GM12801 (cell line): Measurements from ENCODE around the gene AK2.

Experiments used
- TF ChIP-seq, protein P1 (sequence below): IDR thresholded peaks from one replicate; pipeline ENCODE4 v1.5.1; 2011; ENCODE audit warnings: control low read depth; ENCODE audit not compliant: insufficient read length; ENCODE audit errors: extremely low read depth

Gene AK2

DNA sequence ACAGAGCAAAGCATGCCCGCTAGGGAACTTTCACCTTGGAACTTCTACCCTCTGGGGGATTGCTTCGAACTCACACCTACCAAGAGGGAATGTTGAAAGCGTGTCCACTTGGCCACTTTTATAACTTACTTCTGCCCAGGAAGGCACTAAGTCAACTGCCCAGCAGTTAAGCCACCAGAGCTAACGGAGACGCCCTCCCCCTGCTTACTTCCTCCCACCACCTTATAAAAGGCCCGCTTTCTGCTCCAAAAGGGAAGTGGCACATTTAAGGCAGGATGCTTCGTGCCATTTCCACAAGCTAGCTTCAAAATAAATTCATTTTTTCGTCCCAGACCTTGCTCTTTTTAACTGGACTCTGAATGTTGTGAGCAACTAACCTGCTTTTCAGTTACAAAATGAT lies 3.2 kb upstream of the AK2 start:
- TF ChIP-seq, protein P1, sequence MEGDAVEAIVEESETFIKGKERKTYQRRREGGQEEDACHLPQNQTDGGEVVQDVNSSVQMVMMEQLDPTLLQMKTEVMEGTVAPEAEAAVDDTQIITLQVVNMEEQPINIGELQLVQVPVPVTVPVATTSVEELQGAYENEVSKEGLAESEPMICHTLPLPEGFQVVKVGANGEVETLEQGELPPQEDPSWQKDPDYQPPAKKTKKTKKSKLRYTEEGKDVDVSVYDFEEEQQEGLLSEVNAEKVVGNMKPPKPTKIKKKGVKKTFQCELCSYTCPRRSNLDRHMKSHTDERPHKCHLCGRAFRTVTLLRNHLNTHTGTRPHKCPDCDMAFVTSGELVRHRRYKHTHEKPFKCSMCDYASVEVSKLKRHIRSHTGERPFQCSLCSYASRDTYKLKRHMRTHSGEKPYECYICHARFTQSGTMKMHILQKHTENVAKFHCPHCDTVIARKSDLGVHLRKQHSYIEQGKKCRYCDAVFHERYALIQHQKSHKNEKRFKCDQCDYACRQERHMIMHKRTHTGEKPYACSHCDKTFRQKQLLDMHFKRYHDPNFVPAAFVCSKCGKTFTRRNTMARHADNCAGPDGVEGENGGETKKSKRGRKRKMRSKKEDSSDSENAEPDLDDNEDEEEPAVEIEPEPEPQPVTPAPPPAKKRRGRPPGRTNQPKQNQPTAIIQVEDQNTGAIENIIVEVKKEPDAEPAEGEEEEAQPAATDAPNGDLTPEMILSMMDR: no peak

DNA sequence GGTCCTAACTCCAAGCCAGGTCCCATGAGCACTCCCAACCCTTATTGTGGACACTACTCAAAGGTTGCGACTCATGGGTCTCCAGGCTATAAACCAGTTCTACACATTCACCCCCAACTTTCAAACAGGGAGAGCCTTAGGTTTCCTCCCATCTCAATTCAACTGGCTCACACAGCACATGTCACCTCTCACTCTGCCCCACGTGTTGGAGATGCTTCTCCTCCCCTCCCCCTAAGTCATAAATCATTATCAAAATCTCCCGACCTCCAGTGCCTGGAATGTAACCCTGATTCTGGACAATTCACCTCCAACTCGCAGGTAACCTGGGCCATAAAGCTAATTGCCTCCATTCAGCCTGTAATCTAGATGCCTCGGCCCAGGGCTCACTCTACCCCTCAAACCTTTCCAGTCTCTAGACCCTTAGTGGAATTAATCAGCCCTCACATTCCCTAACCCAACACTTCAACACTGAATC lies 595 bp downstream of the AK2 start:
- TF ChIP-seq, protein P1: no peak

DNA sequence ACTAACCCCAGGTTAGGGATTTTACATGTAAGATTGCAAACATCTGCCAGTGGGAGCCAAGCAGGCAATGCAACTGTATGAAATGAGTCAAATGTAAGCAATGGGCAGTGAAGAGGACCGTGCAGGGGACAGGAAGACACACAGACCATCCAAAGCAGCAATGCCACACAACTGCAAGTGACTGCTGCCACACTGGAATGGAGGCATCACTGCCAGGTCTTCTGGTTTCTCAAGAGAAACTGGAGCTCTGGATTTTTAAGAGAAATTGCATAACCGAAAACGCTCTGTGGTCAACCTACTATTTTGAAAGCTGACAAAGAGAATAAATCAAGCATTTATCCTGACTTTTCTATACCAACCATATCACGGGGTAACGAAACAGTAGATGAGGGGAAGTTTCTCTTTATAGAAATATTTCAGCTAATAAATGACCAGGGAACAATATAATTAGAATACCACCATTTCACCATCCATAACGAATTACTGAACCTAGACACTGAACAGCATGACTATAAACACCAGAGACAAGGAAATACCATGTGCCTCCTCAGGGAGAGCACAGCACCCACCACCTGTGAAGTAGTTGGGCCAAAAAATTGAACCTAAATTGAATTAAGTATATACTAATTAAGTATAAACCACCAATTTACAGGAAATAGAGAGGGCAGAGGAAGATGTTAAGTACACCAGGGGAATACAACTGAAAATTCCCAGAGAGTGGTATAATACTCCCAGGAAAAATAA lies 4.4 kb downstream of the AK2 start:
- TF ChIP-seq, protein P1: no peak

DNA sequence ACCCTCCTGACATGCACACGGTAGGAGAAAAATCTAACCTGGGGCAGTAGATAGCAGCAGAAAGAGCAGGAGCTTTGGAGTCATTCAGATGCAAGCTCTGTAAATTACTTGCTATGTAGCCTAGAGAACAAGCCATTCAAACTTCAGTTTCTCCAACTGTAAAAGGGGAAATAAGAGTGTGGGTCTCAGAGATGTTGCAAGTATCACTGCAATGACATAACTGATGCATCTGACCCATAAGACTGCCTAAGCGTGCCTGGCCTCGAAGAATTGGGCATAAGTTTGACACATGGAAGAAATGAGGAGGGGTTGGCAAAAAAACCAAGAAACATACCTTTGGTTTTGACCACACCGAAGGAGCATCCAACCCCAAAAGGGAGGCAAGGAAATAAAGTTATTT lies 5.2 kb downstream of the AK2 start:
- TF ChIP-seq, protein P1: no peak

- TF ChIP-seq, protein P1: no peak
These were observed 6.1 kb downstream of the AK2 start for GRCh38 chr1:33030575-33030974.

GRCh38 chr1:33029921-33030320 lies 6.8 kb downstream of the AK2 start:
- TF ChIP-seq, protein P1: no peak

GRCh38 chr1:33029209-33029608 lies 7.5 kb downstream of the AK2 start:
- TF ChIP-seq, protein P1: no peak
